Measurements from ENCODE around the gene PDCD7.

PDCD7 gene

GRCh38 chr15:65180167-65180566 is 46.6 kb upstream of the PDCD7 start:
- H3K18ac ChIP-seq (ENCODE audit: low read depth in 1 of 2, low read length in 2 of 2) = no peak overlapping the region
- H2BK12ac ChIP-seq (ENCODE audit: low read length in 2 of 2) = no peak overlapping the region
- H3K9ac ChIP-seq (ENCODE audit: low read length) = peak overlapping the region; percentile 31
- H3K36me3 ChIP-seq (ENCODE audit: control insufficient read depth in 1 of 2, insufficient read depth in 2 of 2, low read depth in 1 of 2, low read length in 2 of 2) = peaks cover 11 to 48% of the 10 kb centered on the region in 2 experiments
- DNase-seq = no peak
- no peak overlapping the region for H2BK120ac ChIP-seq (ENCODE audit: low read depth, low read length)
- no peak overlapping the region for H3K23ac ChIP-seq (ENCODE audit: low read length in 2 of 2)
- H3K4me3 ChIP-seq (ENCODE audit: insufficient read depth in 1 of 2, low read depth in 1 of 2, low read length in 2 of 2) = no peak overlapping the region
- H2AK5ac ChIP-seq (ENCODE audit: low read length, severe bottlenecking) = no peak overlapping the region
- H2BK5ac ChIP-seq (ENCODE audit: low read depth, low read length, poor library complexity, severe bottlenecking) = no peak overlapping the region
- no peak overlapping the region for H4K8ac ChIP-seq (ENCODE audit: low read length)
- no peaks in the 10 kb centered on the region for H3K9me3 ChIP-seq (ENCODE audit: control insufficient read depth, low read length)
- peaks cover 8% of the 10 kb centered on the region for H3K4me1 ChIP-seq (ENCODE audit: control insufficient read depth, insufficient read depth, low read depth, low read length)
- H3K27me3 ChIP-seq (ENCODE audit: control insufficient read depth in 1 of 2, insufficient read depth in 1 of 2, low read length in 2 of 2) = no peaks in the 10 kb centered on the region
- no peak overlapping the region for H3K4ac ChIP-seq (ENCODE audit: low read depth in 1 of 2, low read length in 2 of 2)
- no peak overlapping the region for H3K4me2 ChIP-seq (ENCODE audit: low read length, poor library complexity, severe bottlenecking)
- H2BK15ac ChIP-seq (ENCODE audit: low read depth, poor library complexity, severe bottlenecking) = no peak overlapping the region
- H3K14ac ChIP-seq (ENCODE audit: low read length in 2 of 2) = no peak overlapping the region
- H3K79me1 ChIP-seq (replicated peaks; ENCODE audit: low read length, poor library complexity, severe bottlenecking) = peaks cover 6% of the 10 kb centered on the region
- H2AFZ ChIP-seq (ENCODE audit: low read depth, low read length) = no peak overlapping the region
- no peak overlapping the region for H3K27ac ChIP-seq (ENCODE audit: low read length, poor library complexity, severe bottlenecking)
- WGBS = 100% methylated on average over 1 of the region's 3 CpGs
- H4K91ac ChIP-seq (ENCODE audit: low read length) = no peak overlapping the region

- H3K4ac ChIP-seq (ENCODE audit: low read depth in 1 of 2, low read length in 2 of 2) = no peak overlapping the region
- no peak overlapping the region for H3K27ac ChIP-seq (ENCODE audit: low read length, poor library complexity, severe bottlenecking)
- no peak overlapping the region for H3K18ac ChIP-seq (ENCODE audit: low read depth in 1 of 2, low read length in 2 of 2)
- peaks cover 13 to 62% of the 10 kb centered on the region in 2 experiments for H3K36me3 ChIP-seq (ENCODE audit: control insufficient read depth in 1 of 2, insufficient read depth in 2 of 2, low read depth in 1 of 2, low read length in 2 of 2)
- no CpG with 5 or more reads among the region's 1 CpG for WGBS
- no peak overlapping the region for H2AFZ ChIP-seq (ENCODE audit: low read depth, low read length)
- H3K79me1 ChIP-seq (replicated peaks; ENCODE audit: low read length, poor library complexity, severe bottlenecking) = peaks cover 6% of the 10 kb centered on the region
- no peak overlapping the region for H2BK120ac ChIP-seq (ENCODE audit: low read depth, low read length)
- no peak overlapping the region for H3K9ac ChIP-seq (ENCODE audit: low read length)
- H3K4me3 ChIP-seq (ENCODE audit: insufficient read depth in 1 of 2, low read depth in 1 of 2, low read length in 2 of 2) = no peak overlapping the region
- H3K27me3 ChIP-seq (ENCODE audit: control insufficient read depth in 1 of 2, insufficient read depth in 1 of 2, low read length in 2 of 2) = no peaks in the 10 kb centered on the region
- no peak overlapping the region for H2AK5ac ChIP-seq (ENCODE audit: low read length, severe bottlenecking)
- H3K9me3 ChIP-seq (ENCODE audit: control insufficient read depth, low read length) = no peaks in the 10 kb centered on the region
- H3K4me1 ChIP-seq (ENCODE audit: control insufficient read depth, insufficient read depth, low read depth, low read length) = peaks cover 11% of the 10 kb centered on the region
- H2BK12ac ChIP-seq (ENCODE audit: low read length in 2 of 2) = no peak overlapping the region
- DNase-seq = no peak
- H3K4me2 ChIP-seq (ENCODE audit: low read length, poor library complexity, severe bottlenecking) = no peak overlapping the region
- no peak overlapping the region for H4K8ac ChIP-seq (ENCODE audit: low read length)
- H3K23ac ChIP-seq (ENCODE audit: low read length in 2 of 2) = no peak overlapping the region
- H3K14ac ChIP-seq (ENCODE audit: low read length in 2 of 2) = no peak overlapping the region
- no peak overlapping the region for H2BK5ac ChIP-seq (ENCODE audit: low read depth, low read length, poor library complexity, severe bottlenecking)
- H4K91ac ChIP-seq (ENCODE audit: low read length) = no peak overlapping the region
- no peak overlapping the region for H2BK15ac ChIP-seq (ENCODE audit: low read depth, poor library complexity, severe bottlenecking)
These were observed 44.3 kb upstream of the PDCD7 start for GRCh38 chr15:65177901-65178300.

GRCh38 chr15:65176056-65176455 is 42.4 kb upstream of the PDCD7 start:
- Histone ChIP-seq H3K4me1 (ENCODE audit: control insufficient read depth, insufficient read depth, low read depth, low read length) (peaks cover 12% of the 10 kb centered on the region), H2BK12ac (ENCODE audit: low read length in 2 of 2) (no peak overlapping the region), H3K4ac (ENCODE audit: low read depth in 1 of 2, low read length in 2 of 2) (no peak overlapping the region), H3K27ac (ENCODE audit: low read length, poor library complexity, severe bottlenecking) (peak overlapping the region; percentile 88), H2BK15ac (ENCODE audit: low read depth, poor library complexity, severe bottlenecking) (no peak overlapping the region), H3K14ac (ENCODE audit: low read length in 2 of 2) (no peak overlapping the region), H2BK5ac (ENCODE audit: low read depth, low read length, poor library complexity, severe bottlenecking) (no peak overlapping the region), H3K4me2 (ENCODE audit: low read length, poor library complexity, severe bottlenecking) (no peak overlapping the region), H3K79me1 (replicated peaks; ENCODE audit: low read length, poor library complexity, severe bottlenecking) (peaks cover 9% of the 10 kb centered on the region), H3K9me3 (ENCODE audit: control insufficient read depth, low read length) (no peaks in the 10 kb centered on the region), H4K91ac (ENCODE audit: low read length) (no peak overlapping the region), H3K23ac (ENCODE audit: low read length in 2 of 2) (no peak overlapping the region), H2AK5ac (ENCODE audit: low read length, severe bottlenecking) (no peak overlapping the region), H3K9ac (ENCODE audit: low read length) (no peak overlapping the region), H2BK120ac (ENCODE audit: low read depth, low read length) (no peak overlapping the region), H3K18ac (ENCODE audit: low read depth in 1 of 2, low read length in 2 of 2) (no peak overlapping the region), H4K8ac (ENCODE audit: low read length) (no peak overlapping the region), H3K36me3 (ENCODE audit: control insufficient read depth in 1 of 2, insufficient read depth in 2 of 2, low read depth in 1 of 2, low read length in 2 of 2) (peaks cover 14 to 80% of the 10 kb centered on the region in 2 experiments), H3K4me3 (ENCODE audit: insufficient read depth in 1 of 2, low read depth in 1 of 2, low read length in 2 of 2) (no peak overlapping the region), H2AFZ (ENCODE audit: low read depth, low read length) (no peak overlapping the region), H3K27me3 (ENCODE audit: control insufficient read depth in 1 of 2, insufficient read depth in 1 of 2, low read length in 2 of 2) (no peaks in the 10 kb centered on the region)
- no peak for DNase-seq

GRCh38 chr15:65175511-65175910 is 41.9 kb upstream of the PDCD7 start:
- Histone ChIP-seq H2AFZ (ENCODE audit: low read depth, low read length) (no peak overlapping the region), H2BK12ac (ENCODE audit: low read length in 2 of 2) (no peak overlapping the region), H3K4ac (ENCODE audit: low read depth in 1 of 2, low read length in 2 of 2) (no peak overlapping the region), H3K14ac (ENCODE audit: low read length in 2 of 2) (no peak overlapping the region), H3K18ac (ENCODE audit: low read depth in 1 of 2, low read length in 2 of 2) (no peak overlapping the region), H4K8ac (ENCODE audit: low read length) (no peak overlapping the region), H3K9me3 (ENCODE audit: control insufficient read depth, low read length) (no peaks in the 10 kb centered on the region), H3K36me3 (ENCODE audit: control insufficient read depth in 1 of 2, insufficient read depth in 2 of 2, low read depth in 1 of 2, low read length in 2 of 2) (peaks cover 17 to 83% of the 10 kb centered on the region in 2 experiments), H2AK5ac (ENCODE audit: low read length, severe bottlenecking) (peak overlapping the region; percentile 85), H3K27me3 (ENCODE audit: control insufficient read depth in 1 of 2, insufficient read depth in 1 of 2, low read length in 2 of 2) (no peaks in the 10 kb centered on the region), H3K79me1 (replicated peaks; ENCODE audit: low read length, poor library complexity, severe bottlenecking) (peaks cover 9% of the 10 kb centered on the region), H3K4me2 (ENCODE audit: low read length, poor library complexity, severe bottlenecking) (no peak overlapping the region), H2BK5ac (ENCODE audit: low read depth, low read length, poor library complexity, severe bottlenecking) (no peak overlapping the region), H3K9ac (ENCODE audit: low read length) (no peak overlapping the region), H2BK15ac (ENCODE audit: low read depth, poor library complexity, severe bottlenecking) (no peak overlapping the region), H3K4me1 (ENCODE audit: control insufficient read depth, insufficient read depth, low read depth, low read length) (peaks cover 12% of the 10 kb centered on the region), H2BK120ac (ENCODE audit: low read depth, low read length) (no peak overlapping the region), H3K27ac (ENCODE audit: low read length, poor library complexity, severe bottlenecking) (peak overlapping the region; percentile 88), H3K4me3 (ENCODE audit: insufficient read depth in 1 of 2, low read depth in 1 of 2, low read length in 2 of 2) (no peak overlapping the region), H4K91ac (ENCODE audit: low read length) (no peak overlapping the region), H3K23ac (ENCODE audit: low read length in 2 of 2) (no peak overlapping the region)
- 97% methylated on average over 5 of the region's 5 CpGs for WGBS
- no peak for DNase-seq
